ENCODE data around the gene PSMC3. TPM values are rescaled to one million over a fixed set of nuclear protein-coding genes. Genes with fewer than 3 reads are reported as not detected.

PSMC3 gene
- total RNA-seq, 1 experiment from 2014 or later, result 181 TPM

GRCh38 chr11:47378010-47378835 lies 48.0 kb downstream of the PSMC3 start, which contains the start of gene SPI1:
TSS of gene SPI1 (minus strand) at chr11:47378547. CDS start at chr11:47378353, 194 bp downstream.
- no peak for ATAC-seq
- CTCF ChIA-PET, result no interaction called here
- Histone ChIP-seq H3K36me3 (ENCODE audit: control insufficient read depth, insufficient read depth, low read length) (no peaks in the 10 kb centered on the region), H3K4me1 (ENCODE audit: control insufficient read depth, insufficient read depth, low read length) (no peaks in the 10 kb centered on the region; the same call in 1 of the 2 replicates), H3K9me3 (ENCODE audit: control insufficient read depth, insufficient read depth, low read depth, low read length) (no peaks in the 10 kb centered on the region), H3K4me3 (ENCODE audit: low read depth in 2 of 2, low read length in 2 of 2) (no peak within 1 kb of the TSS), H3K27ac (ENCODE audit: low read length) (no peak within 1 kb of the TSS), H3K27me3 (ENCODE audit: control insufficient read depth, insufficient read depth, low read length) (no peaks in the 10 kb centered on the region)
- no TSS peak for BruUV-seq (replicated peaks)
- POLR2A ChIA-PET, result no interaction called here
- in situ Hi-C loops (cut with HindIII; ENCODE audit: low pct_unique_long_range_greater_than_20kb, low sequenced_read_pairs) (no loop called here), intact Hi-C loops (cut with micrococcal nuclease; ENCODE audit: unreplicated experiment) (no loop called here)
- TF ChIP-seq CTCF (IDR thresholded peaks at IDR 0.05) (no peak), POLR2AphosphoS5 (IDR thresholded peaks at IDR 0.05; ENCODE audit: low read depth, low read length) (no peak), TCF7L2 (IDR thresholded peaks at IDR 0.05; ENCODE audit: low read depth, low read length) (no peak), SIN3A (IDR thresholded peaks at IDR 0.05; ENCODE audit: borderline replicate concordance, insufficient read depth, low read depth, low read length) (no peak), REST (IDR thresholded peaks at IDR 0.05; ENCODE audit: insufficient read depth in 1 of 2, low read depth in 2 of 2, low read length in 1 of 2) (no peak)
- DNase-seq (ENCODE audit: low read depth, low spot score), result no peak

GRCh38 chr11:47377571-47378009 lies 48.6 kb downstream of the PSMC3 start:
- no peak for TF ChIP-seq SIN3A (IDR thresholded peaks at IDR 0.05; ENCODE audit: borderline replicate concordance, insufficient read depth, low read depth, low read length)
- TF ChIP-seq POLR2AphosphoS5 (IDR thresholded peaks at IDR 0.05; ENCODE audit: low read depth, low read length), result no peak
- TF ChIP-seq CTCF (IDR thresholded peaks at IDR 0.05), result no peak
- no peak for TF ChIP-seq REST (IDR thresholded peaks at IDR 0.05; ENCODE audit: insufficient read depth in 1 of 2, low read depth in 2 of 2, low read length in 1 of 2)
- no peak for TF ChIP-seq TCF7L2 (IDR thresholded peaks at IDR 0.05; ENCODE audit: low read depth, low read length)
- intact Hi-C loops (cut with micrococcal nuclease; ENCODE audit: unreplicated experiment), result no loop called here
- Histone ChIP-seq H3K36me3 (ENCODE audit: control insufficient read depth, insufficient read depth, low read length) (no peaks in the 10 kb centered on the region), H3K4me1 (ENCODE audit: control insufficient read depth, insufficient read depth, low read length) (no peaks in the 10 kb centered on the region; the same call in 1 of the 2 replicates), H3K4me3 (ENCODE audit: low read depth in 2 of 2, low read length in 2 of 2) (no peak overlapping the region), H3K27me3 (ENCODE audit: control insufficient read depth, insufficient read depth, low read length) (no peaks in the 10 kb centered on the region), H3K27ac (ENCODE audit: low read length) (no peak overlapping the region), H3K9me3 (ENCODE audit: control insufficient read depth, insufficient read depth, low read depth, low read length) (no peaks in the 10 kb centered on the region)
- CTCF ChIA-PET, result no interaction called here
- DNase-seq (ENCODE audit: low read depth, low spot score) (no peak), ATAC-seq (no peak)
- in situ Hi-C loops (cut with HindIII; ENCODE audit: low pct_unique_long_range_greater_than_20kb, low sequenced_read_pairs), result no loop called here
- BruUV-seq (replicated peaks), result no TSS peak
- POLR2A ChIA-PET, result no interaction called here
